Measurements from ENCODE around the gene PPP1R3E. TPM values are rescaled to one million over a fixed set of nuclear protein-coding genes. Genes with fewer than 3 reads are reported as not detected.

The PPP1R3E gene
- total and polyA plus RNA-seq, 2 of the 13 experiments (the other 11 are each of a cell fraction or from before 2014, with no cell fraction given) = 16.5 to 26.5 TPM

DNA sequence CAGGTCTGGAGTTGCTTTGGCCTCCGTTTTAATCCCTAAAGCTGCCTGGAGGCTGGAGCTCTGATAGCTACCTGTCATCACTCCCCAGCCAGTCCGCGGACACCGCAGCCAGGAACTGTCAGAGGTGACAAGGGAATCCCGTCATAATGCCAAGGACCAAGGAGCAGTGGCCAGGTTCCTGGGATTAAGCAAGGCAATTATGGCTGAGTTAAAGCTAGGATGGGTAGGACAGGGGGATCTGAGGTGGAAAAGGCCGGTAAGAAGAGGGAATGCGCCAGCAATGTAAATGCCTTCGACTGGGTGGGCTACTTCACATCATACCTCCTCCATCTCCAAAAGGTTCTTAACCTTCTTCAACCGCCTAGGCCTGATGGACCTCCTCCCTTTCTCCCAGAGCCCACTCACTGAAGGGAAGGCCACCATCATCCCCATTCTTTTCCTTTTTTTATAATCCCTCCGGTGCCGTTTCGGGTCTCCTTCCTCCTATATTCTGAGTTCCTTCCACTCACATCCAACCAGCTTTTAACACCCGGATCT, 1.9 kb downstream of the PPP1R3E start (continued):
- no peak for TF ChIP-seq NFE2L1 (CRISPR knock-in tag; IDR thresholded peaks at IDR 0.05; ENCODE audit: borderline replicate concordance)
- no peak for TF ChIP-seq SYNCRIP (IDR thresholded peaks at IDR 0.05; ENCODE audit: insufficient read depth, low read depth, low read length)
- TF ChIP-seq HDAC1 (CRISPR knock-in tag; IDR thresholded peaks at IDR 0.05) = no peak
- no peak for TF ChIP-seq TMF1 (CRISPR knock-in tag; IDR thresholded peaks at IDR 0.05; ENCODE audit: low read depth)
- TF ChIP-seq, protein P1, sequence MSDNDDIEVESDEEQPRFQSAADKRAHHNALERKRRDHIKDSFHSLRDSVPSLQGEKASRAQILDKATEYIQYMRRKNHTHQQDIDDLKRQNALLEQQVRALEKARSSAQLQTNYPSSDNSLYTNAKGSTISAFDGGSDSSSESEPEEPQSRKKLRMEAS (IDR thresholded peaks at IDR 0.05) = no peak
- TF ChIP-seq, protein P2, sequence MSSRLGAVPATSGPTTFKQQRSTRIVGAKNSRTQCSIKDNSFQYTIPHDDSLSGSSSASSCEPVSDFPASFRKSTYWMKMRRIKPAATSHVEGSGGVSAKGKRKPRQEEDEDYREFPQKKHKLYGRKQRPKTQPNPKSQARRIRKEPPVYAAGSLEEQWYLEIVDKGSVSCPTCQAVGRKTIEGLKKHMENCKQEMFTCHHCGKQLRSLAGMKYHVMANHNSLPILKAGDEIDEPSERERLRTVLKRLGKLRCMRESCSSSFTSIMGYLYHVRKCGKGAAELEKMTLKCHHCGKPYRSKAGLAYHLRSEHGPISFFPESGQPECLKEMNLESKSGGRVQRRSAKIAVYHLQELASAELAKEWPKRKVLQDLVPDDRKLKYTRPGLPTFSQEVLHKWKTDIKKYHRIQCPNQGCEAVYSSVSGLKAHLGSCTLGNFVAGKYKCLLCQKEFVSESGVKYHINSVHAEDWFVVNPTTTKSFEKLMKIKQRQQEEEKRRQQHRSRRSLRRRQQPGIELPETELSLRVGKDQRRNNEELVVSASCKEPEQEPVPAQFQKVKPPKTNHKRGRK (CRISPR knock-in tag; IDR thresholded peaks at IDR 0.05) = peak; percentile 0; the same call in 1 of the 2 replicates
- no peak for TF ChIP-seq ZNF570 (CRISPR knock-in tag; IDR thresholded peaks at IDR 0.05; ENCODE audit: borderline replicate concordance)
- TF ChIP-seq TOPORS (CRISPR knock-in tag; IDR thresholded peaks at IDR 0.05) = no peak
- TF ChIP-seq SMYD3 (CRISPR knock-in tag; IDR thresholded peaks at IDR 0.05) = no peak
- no peak for TF ChIP-seq FOXK1 (CRISPR knock-in tag; IDR thresholded peaks at IDR 0.05; ENCODE audit: borderline replicate concordance, low read depth)
- TF ChIP-seq, protein P3, sequence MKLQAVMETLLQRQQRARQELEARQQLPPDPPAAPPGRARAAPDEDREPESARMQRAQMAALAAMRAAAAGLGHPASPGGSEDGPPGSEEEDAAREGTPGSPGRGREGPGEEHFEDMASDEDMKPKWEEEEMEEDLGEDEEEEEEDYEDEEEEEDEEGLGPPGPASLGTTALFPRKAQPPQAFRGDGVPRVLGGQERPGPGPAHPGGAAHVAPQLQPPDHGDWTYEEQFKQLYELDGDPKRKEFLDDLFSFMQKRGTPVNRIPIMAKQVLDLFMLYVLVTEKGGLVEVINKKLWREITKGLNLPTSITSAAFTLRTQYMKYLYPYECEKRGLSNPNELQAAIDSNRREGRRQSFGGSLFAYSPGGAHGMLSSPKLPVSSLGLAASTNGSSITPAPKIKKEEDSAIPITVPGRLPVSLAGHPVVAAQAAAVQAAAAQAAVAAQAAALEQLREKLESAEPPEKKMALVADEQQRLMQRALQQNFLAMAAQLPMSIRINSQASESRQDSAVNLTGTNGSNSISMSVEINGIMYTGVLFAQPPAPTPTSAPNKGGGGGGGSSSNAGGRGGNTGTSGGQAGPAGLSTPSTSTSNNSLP (IDR thresholded peaks at IDR 0.05; ENCODE audit: low read depth, low read length) = no peak
- no peak; the same call in 1 of the 2 replicates for TF ChIP-seq ZNF761 (CRISPR knock-in tag; conservative IDR thresholded peaks at IDR 0.05)
- TF ChIP-seq, protein P4, sequence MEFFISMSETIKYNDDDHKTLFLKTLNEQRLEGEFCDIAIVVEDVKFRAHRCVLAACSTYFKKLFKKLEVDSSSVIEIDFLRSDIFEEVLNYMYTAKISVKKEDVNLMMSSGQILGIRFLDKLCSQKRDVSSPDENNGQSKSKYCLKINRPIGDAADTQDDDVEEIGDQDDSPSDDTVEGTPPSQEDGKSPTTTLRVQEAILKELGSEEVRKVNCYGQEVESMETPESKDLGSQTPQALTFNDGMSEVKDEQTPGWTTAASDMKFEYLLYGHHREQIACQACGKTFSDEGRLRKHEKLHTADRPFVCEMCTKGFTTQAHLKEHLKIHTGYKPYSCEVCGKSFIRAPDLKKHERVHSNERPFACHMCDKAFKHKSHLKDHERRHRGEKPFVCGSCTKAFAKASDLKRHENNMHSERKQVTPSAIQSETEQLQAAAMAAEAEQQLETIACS (CRISPR knock-in tag; IDR thresholded peaks at IDR 0.05) = no peak
- TF ChIP-seq NR2F2 (IDR thresholded peaks at IDR 0.05; ENCODE audit: borderline replicate concordance, low read depth) = no peak
- TF ChIP-seq ZNF564 (CRISPR knock-in tag; IDR thresholded peaks at IDR 0.05) = no peak
- TF ChIP-seq ZNF589 (CRISPR knock-in tag; conservative IDR thresholded peaks at IDR 0.05) = no peak
- TF ChIP-seq, protein P5, sequence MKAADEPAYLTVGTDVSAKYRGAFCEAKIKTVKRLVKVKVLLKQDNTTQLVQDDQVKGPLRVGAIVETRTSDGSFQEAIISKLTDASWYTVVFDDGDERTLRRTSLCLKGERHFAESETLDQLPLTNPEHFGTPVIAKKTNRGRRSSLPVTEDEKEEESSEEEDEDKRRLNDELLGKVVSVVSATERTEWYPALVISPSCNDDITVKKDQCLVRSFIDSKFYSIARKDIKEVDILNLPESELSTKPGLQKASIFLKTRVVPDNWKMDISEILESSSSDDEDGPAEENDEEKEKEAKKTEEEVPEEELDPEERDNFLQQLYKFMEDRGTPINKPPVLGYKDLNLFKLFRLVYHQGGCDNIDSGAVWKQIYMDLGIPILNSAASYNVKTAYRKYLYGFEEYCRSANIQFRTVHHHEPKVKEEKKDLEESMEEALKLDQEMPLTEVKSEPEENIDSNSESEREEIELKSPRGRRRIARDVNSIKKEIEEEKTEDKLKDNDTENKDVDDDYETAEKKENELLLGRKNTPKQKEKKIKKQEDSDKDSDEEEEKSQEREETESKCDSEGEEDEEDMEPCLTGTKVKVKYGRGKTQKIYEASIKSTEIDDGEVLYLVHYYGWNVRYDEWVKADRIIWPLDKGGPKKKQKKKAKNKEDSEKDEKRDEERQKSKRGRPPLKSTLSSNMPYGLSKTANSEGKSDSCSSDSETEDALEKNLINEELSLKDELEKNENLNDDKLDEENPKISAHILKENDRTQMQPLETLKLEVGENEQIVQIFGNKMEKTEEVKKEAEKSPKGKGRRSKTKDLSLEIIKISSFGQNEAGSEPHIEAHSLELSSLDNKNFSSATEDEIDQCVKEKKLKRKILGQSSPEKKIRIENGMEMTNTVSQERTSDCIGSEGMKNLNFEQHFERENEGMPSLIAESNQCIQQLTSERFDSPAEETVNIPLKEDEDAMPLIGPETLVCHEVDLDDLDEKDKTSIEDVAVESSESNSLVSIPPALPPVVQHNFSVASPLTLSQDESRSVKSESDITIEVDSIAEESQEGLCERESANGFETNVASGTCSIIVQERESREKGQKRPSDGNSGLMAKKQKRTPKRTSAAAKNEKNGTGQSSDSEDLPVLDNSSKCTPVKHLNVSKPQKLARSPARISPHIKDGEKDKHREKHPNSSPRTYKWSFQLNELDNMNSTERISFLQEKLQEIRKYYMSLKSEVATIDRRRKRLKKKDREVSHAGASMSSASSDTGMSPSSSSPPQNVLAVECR (CRISPR knock-in tag; IDR thresholded peaks at IDR 0.05; ENCODE audit: borderline replicate concordance) = no peak
- TF ChIP-seq ZNF274 (CRISPR knock-in tag; IDR thresholded peaks at IDR 0.05) = no peak; the same call in 1 of the 2 replicates
